ENCODE results near the gene MYO18B. TPM values are rescaled to one million over a fixed set of nuclear protein-coding genes. Genes with fewer than 3 reads are reported as not detected.

Gene MYO18B
- total and polyA plus RNA-seq, 2 of the 8 experiments (the other 6 are each of a cell fraction or from before 2014, with no cell fraction given) = 0.62 to 0.78 TPM

- no peak for FAIRE-seq
- 89% methylated on average over 7 of the region's 7 CpGs; no CpG with 5 or more reads in 1 of the 2 experiments for WGBS, 2 experiments (ENCODE audit: extremely low coverage in 1 of 2, insufficient coverage in 1 of 2, insufficient read length in 1 of 2, insufficient replicate concordance in 2 of 2, low coverage in 1 of 2, low lambda C conversion rate in 2 of 2, missing lambda C conversion rate in 1 of 2)
These were observed 39.3 kb upstream of the MYO18B start for GRCh38 chr22:25702571-25703167.

More at GRCh38 chr22:25702571-25703167, 39.3 kb upstream of the MYO18B start:
- H3K4me3 ChIP-seq (ENCODE audit: extremely low read depth in 1 of 4, insufficient read depth in 2 of 4, low read depth in 3 of 4, low read length in 4 of 4) = no peak overlapping the region
- H3K23me2 ChIP-seq (ENCODE audit: low read depth, low read length) = no peaks in the 10 kb centered on the region; the same call in 1 of the 2 replicates
- H4K20me1 ChIP-seq (replicated peaks in 1 of 2; ENCODE audit: control insufficient read depth in 1 of 2, insufficient read depth in 2 of 2, low read length in 2 of 2) = peaks cover 0 to 1% of the 10 kb centered on the region in 2 experiments
- no peaks in the 10 kb centered on the region for H3K4me1 ChIP-seq (replicated peaks in 1 of 4; ENCODE audit: control insufficient read depth in 3 of 4, insufficient read depth in 4 of 4, low read length in 3 of 4)
- H3K23ac ChIP-seq (ENCODE audit: insufficient read length) = no peak overlapping the region
- no peak overlapping the region for H3K4ac ChIP-seq (replicated peaks; ENCODE audit: insufficient read length, low read depth, low read length)
- H4K5ac ChIP-seq (ENCODE audit: insufficient read length, low read depth, low read length) = no peak overlapping the region
- no peak overlapping the region for H2BK5ac ChIP-seq (ENCODE audit: low read depth, low read length)
- H3K9me3 ChIP-seq (ENCODE audit: insufficient read depth in 2 of 2, low read depth in 1 of 2, low read length in 1 of 2) = no peaks in the 10 kb centered on the region
- H3K36me3 ChIP-seq (ENCODE audit: control insufficient read depth in 2 of 4, insufficient read depth in 4 of 4, low read length in 3 of 4) = no peaks in the 10 kb centered on the region
- no peaks in the 10 kb centered on the region for H3K79me1 ChIP-seq (ENCODE audit: low read depth, low read length)
- no peak overlapping the region for H4K8ac ChIP-seq (ENCODE audit: extremely low read depth, insufficient read depth, low read length)
- POLR2A ChIA-PET (ENCODE audit: partially characterized antibody) = no interaction called here
- TF ChIP-seq JUN (IDR thresholded peaks at IDR 0.05; ENCODE audit: low read depth, low read length) (no peak), ASH2L (IDR thresholded peaks at IDR 0.05; ENCODE audit: low read length) (no peak)
- H3K4me2 ChIP-seq (ENCODE audit: insufficient read depth in 1 of 2, low read depth in 2 of 2, low read length in 2 of 2) = no peak overlapping the region
- no peak overlapping the region for H3K18ac ChIP-seq (ENCODE audit: extremely low read depth, low read length)
- H3K27ac ChIP-seq (ENCODE audit: low read depth, low read length) = no peak overlapping the region
- H3K79me2 ChIP-seq (ENCODE audit: control insufficient read depth in 1 of 2, insufficient read depth in 2 of 2, low read length in 2 of 2) = no peaks in the 10 kb centered on the region
- H3K56ac ChIP-seq (replicated peaks; ENCODE audit: insufficient read length, low read depth, low read length) = no peak overlapping the region
- H2BK12ac ChIP-seq (ENCODE audit: low read depth, low read length) = no peak overlapping the region
- no peak overlapping the region for H2BK120ac ChIP-seq (replicated peaks; ENCODE audit: low read depth, low read length)
- DNase-seq (ENCODE audit: low read depth in 1 of 2, low spot score in 2 of 2) = no peak
- no peak overlapping the region for H2AFZ ChIP-seq (ENCODE audit: low read length)
- CTCF ChIA-PET (ENCODE audit: partially characterized antibody) = interaction anchor here (0.7 to 1.4 kb wide), 3 partner anchors 9 to 240 kb away, joined by 3 read pairs; no protein-coding TSS in a partner anchor
- H2AK5ac ChIP-seq (ENCODE audit: low read depth, low read length) = no peak overlapping the region
- H2BK15ac ChIP-seq (ENCODE audit: low read length) = no peak overlapping the region
- H3K14ac ChIP-seq (ENCODE audit: insufficient read length) = no peak overlapping the region
- no peak overlapping the region for H2BK20ac ChIP-seq (ENCODE audit: low read length)
- no peak overlapping the region for H4K91ac ChIP-seq (replicated peaks; ENCODE audit: insufficient read length, low read length)
- H3K9ac ChIP-seq (replicated peaks in 1 of 4; ENCODE audit: extremely low read depth in 1 of 4, low read depth in 3 of 4, low read length in 3 of 4) = no peak overlapping the region
- H3K27me3 ChIP-seq (replicated peaks in 1 of 4; ENCODE audit: control insufficient read depth in 3 of 4, extremely low read depth in 1 of 4, insufficient read depth in 3 of 4, low read length in 3 of 4) = no peaks in the 10 kb centered on the region
